B cell (primary cell): Measurements from ENCODE around the gene SLC5A5. TPM values are rescaled to one million over a fixed set of nuclear protein-coding genes. Genes with fewer than 3 reads are reported as not detected.

Experiments
- ATAC-seq: fragments of 200-7000 bp; cut with Tn5 transposase; one replicate; pipeline ENCODE4 v1.10.0; 2021; ENCODE audit warnings: low read depth, mild to moderate bottlenecking, moderate number of reproducible peaks, moderate library complexity
- CTCF ChIA-PET: fragments of 350-600 bp; sonication (Branson Sonifier 250); formaldehyde crosslinking; loops from one replicate; lab custom pipeline; 2021; ENCODE audit warnings: antibody characterized with exemption, inconsistent platforms; lab: Charles Lee
- POLR2A ChIA-PET: fragments of 350-600 bp; sonication (Branson Sonifier 250); formaldehyde crosslinking; loops from one replicate; lab custom pipeline; 2021; ENCODE audit warnings: antibody characterized with exemption; lab: Charles Lee
- DNase-seq: peaks from one replicate; pipeline ENCODE4 v3.0.0; 2013
- H2AFZ ChIP-seq: 2 replicates; pipeline ENCODE4 v1.6.1; 2012; ENCODE audit warnings: mild to moderate bottlenecking, low read depth, low read length; ENCODE audit not compliant: insufficient read depth, poor library complexity, severe bottlenecking
- H3K27ac ChIP-seq, 2 donors: 1 replicate in 1 of 2; 2 replicates in 1 of 2; pipeline ENCODE4 v1.5.1; 2012 to 2013; ENCODE audit warnings: low read length in 2 of 2, mild to moderate bottlenecking in 2 of 2, moderate library complexity in 1 of 2
- H3K27me3 ChIP-seq, 4 experiments: fragments of 200-600 bp in 1 of 4; sonication (generic) in 1 of 4; replicated peaks in 1 of 4; 1 replicate in 2 of 4; 2 replicates in 2 of 4; pipeline versions ENCODE4 v1.6.1 to v1.7.0; 2013 to 2016; ENCODE audit warnings: low read length in 3 of 4, mild to moderate bottlenecking in 2 of 4, mixed read lengths in 1 of 4, moderate library complexity in 1 of 4; ENCODE audit not compliant: insufficient read depth in 4 of 4, control insufficient read depth in 3 of 4; ENCODE audit errors: control extremely low read depth in 1 of 4
- H3K36me3 ChIP-seq, 2 experiments: replicated peaks in 1 of 2; 1 replicate in 1 of 2; 2 replicates in 1 of 2; pipeline versions ENCODE4 v1.6.1 to v1.7.1; 2013; ENCODE audit warnings: low read length in 1 of 2; ENCODE audit not compliant: insufficient read depth in 2 of 2, control insufficient read depth in 1 of 2; ENCODE audit errors: control extremely low read depth in 1 of 2, extremely low read depth in 1 of 2
- H3K4me1 ChIP-seq, 2 donors: fragments of 200-600 bp in 1 of 2; sonication (generic) in 1 of 2; 1 replicate in 1 of 2; 2 replicates in 1 of 2; pipeline versions ENCODE4 v1.5.1 to v1.6.1; 2013 to 2017; ENCODE audit warnings: low read length in 2 of 2; ENCODE audit not compliant: control insufficient read depth in 2 of 2, insufficient read depth in 2 of 2
- H3K4me2 ChIP-seq: replicated peaks from 2 replicates; pipeline ENCODE3; 2012; ENCODE audit warnings: mild to moderate bottlenecking, low read depth, low read length; ENCODE audit not compliant: poor library complexity, severe bottlenecking
- H3K4me3 ChIP-seq, 5 experiments: fragments of 200-600 bp in 1 of 5; sonication (generic) in 1 of 5; 1 replicate in 3 of 5; 2 replicates in 2 of 5; pipeline versions ENCODE4 v1.5.1 to v1.7.0; 2011 to 2016; ENCODE audit warnings: low read length in 4 of 5, mild to moderate bottlenecking in 4 of 5, low read depth in 2 of 5, control low read depth in 1 of 5, moderate library complexity in 1 of 5; ENCODE audit not compliant: insufficient read depth in 1 of 5; ENCODE audit errors: control extremely low read depth in 1 of 5, extremely low read depth in 1 of 5
- H3K79me2 ChIP-seq: fragments of 200-600 bp; sonication (generic); one replicate; pipeline ENCODE4 v1.6.0; 2016; ENCODE audit warnings: low read length; ENCODE audit not compliant: control insufficient read depth, insufficient read depth
- H3K9ac ChIP-seq: fragments of 200-600 bp; sonication (generic); 2 replicates; pipeline ENCODE4 v1.6.1; 2017; ENCODE audit warnings: mild to moderate bottlenecking, low read length, moderate library complexity
- H3K9me3 ChIP-seq, 3 donors: one replicate each; pipeline versions ENCODE4 v1.6.1 to v1.7.1; 2013; ENCODE audit warnings: low read length in 2 of 3; ENCODE audit not compliant: control insufficient read depth in 2 of 3, insufficient read depth in 1 of 3; ENCODE audit errors: control extremely low read depth in 1 of 3
- H4K20me1 ChIP-seq: 2 replicates; pipeline ENCODE4 v1.6.0; 2012; ENCODE audit warnings: mild to moderate bottlenecking, low read length; ENCODE audit not compliant: insufficient read depth, control insufficient read depth, poor library complexity, severe bottlenecking
- H3K27ac Mint-ChIP-seq: one replicate; pipeline ENCODE4 v1.8.0; 2021; ENCODE audit warnings: mixed read lengths
- H3K27me3 Mint-ChIP-seq: one replicate; pipeline ENCODE4 v1.8.0; 2021; ENCODE audit warnings: mixed read lengths
- H3K4me1 Mint-ChIP-seq: one replicate; pipeline ENCODE4 v1.8.0; 2021; ENCODE audit warnings: mixed read lengths
- H3K4me3 Mint-ChIP-seq: one replicate; pipeline ENCODE4 v1.8.0; 2021; ENCODE audit warnings: mixed read lengths
- H3K9me3 Mint-ChIP-seq: one replicate; pipeline ENCODE4 v1.8.0; 2022; ENCODE audit warnings: mixed read lengths; ENCODE audit not compliant: insufficient read depth
- EZH2 ChIP-seq: IDR thresholded peaks from 2 replicates; pipeline ENCODE4 v1.6.1; 2012; ENCODE audit warnings: borderline replicate concordance, low read depth, mild to moderate bottlenecking, moderate library complexity, low read length; ENCODE audit not compliant: insufficient read depth, poor library complexity, severe bottlenecking
- WGBS: methylation state at CpG from one replicate; pipeline ENCODE4 v1.1.5; 2013; ENCODE audit warnings: missing lambda C conversion rate; ENCODE audit not compliant: insufficient coverage; 5-methylcytosine and 5-hydroxymethylcytosine counted together
- intact Hi-C: fragments of 100-400 bp; cut with micrococcal nuclease; formaldehyde crosslinking; loops from one replicate; pipeline ENCODE4 v1.10.0; 2022
- polyA plus RNA-seq: library from polyadenylated mRNA; depleted of rRNA; stranded (reverse); fragments of >200 nt; gene quantifications from 2 replicates; pipeline ENCODE4 v1.2.3, GENCODE V29; 2012
- total RNA-seq, 2 donors: library from RNA; stranded (reverse); fragments of 120-200 nt in 1 of 2; gene quantifications; 1 replicate in 1 of 2; 2 replicates in 1 of 2; pipeline versions ENCODE4 v1.2.3 to v1.2.4, GENCODE V29; 2013 to 2022
- TF ChIP-seq, protein P1 (sequence below): fragments of 200-600 bp; IDR thresholded peaks from one replicate; pipeline ENCODE4 v1.8.0; 2022; ENCODE audit warnings: antibody characterized with exemption, mild to moderate bottlenecking

Gene SLC5A5
- total and polyA plus RNA-seq, 2 donors (not counting 1 experiment from before 2014, with no cell fraction given), result 0.07 to 0.40 TPM

DNA sequence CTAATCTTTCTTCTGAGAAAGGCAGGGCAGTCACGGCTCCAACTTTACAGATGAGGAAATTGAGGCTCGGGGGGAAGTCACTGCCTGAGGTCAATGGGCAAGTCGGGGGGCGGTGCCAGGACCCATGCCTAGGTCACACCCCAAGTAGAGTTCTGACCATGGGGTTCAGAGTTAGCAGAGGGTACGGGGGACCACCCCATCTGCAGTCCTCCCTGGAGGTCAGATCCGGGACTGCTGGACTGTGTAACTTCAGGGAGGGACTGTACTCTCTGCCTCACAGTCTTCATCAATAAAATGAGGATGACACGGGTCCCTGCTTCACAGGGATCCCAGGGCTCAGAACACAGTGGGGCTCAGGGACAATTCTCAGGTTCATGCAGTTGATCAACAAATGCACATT, 7.7 kb downstream of the SLC5A5 start:
- no peak for DNase-seq
- intact Hi-C loops, result no loop called here
- H3K4me2 ChIP-seq, result no peak overlapping the region
- H3K9ac ChIP-seq, result no peak overlapping the region
- H2AFZ ChIP-seq, result no peak overlapping the region
- no peaks in the 10 kb centered on the region for H3K27me3 ChIP-seq
- no peak overlapping the region for H3K4me3 Mint-ChIP-seq
- ChIA-PET CTCF (no interaction called here), POLR2A (no interaction called here)
- H3K36me3 ChIP-seq, result no peaks in the 10 kb centered on the region
- TF ChIP-seq, protein P1, sequence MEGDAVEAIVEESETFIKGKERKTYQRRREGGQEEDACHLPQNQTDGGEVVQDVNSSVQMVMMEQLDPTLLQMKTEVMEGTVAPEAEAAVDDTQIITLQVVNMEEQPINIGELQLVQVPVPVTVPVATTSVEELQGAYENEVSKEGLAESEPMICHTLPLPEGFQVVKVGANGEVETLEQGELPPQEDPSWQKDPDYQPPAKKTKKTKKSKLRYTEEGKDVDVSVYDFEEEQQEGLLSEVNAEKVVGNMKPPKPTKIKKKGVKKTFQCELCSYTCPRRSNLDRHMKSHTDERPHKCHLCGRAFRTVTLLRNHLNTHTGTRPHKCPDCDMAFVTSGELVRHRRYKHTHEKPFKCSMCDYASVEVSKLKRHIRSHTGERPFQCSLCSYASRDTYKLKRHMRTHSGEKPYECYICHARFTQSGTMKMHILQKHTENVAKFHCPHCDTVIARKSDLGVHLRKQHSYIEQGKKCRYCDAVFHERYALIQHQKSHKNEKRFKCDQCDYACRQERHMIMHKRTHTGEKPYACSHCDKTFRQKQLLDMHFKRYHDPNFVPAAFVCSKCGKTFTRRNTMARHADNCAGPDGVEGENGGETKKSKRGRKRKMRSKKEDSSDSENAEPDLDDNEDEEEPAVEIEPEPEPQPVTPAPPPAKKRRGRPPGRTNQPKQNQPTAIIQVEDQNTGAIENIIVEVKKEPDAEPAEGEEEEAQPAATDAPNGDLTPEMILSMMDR, result no peak
- TF ChIP-seq EZH2, result no peak
- H3K9me3 Mint-ChIP-seq, result no peaks in the 10 kb centered on the region
- no peak overlapping the region for H3K4me3 ChIP-seq
- no peaks in the 10 kb centered on the region for H3K79me2 ChIP-seq
- 97% methylated on average over 7 of the region's 7 CpGs for WGBS
- H3K9me3 ChIP-seq, result peaks cover 0 to 1% (median 0%) of the 10 kb centered on the region in 3 donors
- no peak for ATAC-seq
- H3K27ac Mint-ChIP-seq, result no peak overlapping the region
- H3K27me3 Mint-ChIP-seq, result no peaks in the 10 kb centered on the region
- H4K20me1 ChIP-seq, result no peaks in the 10 kb centered on the region
- H3K4me1 ChIP-seq, result peaks cover 13 to 15% of the 10 kb centered on the region in 2 donors
- H3K4me1 Mint-ChIP-seq, result peaks cover 11% of the 10 kb centered on the region
- no peak overlapping the region for H3K27ac ChIP-seq

DNA sequence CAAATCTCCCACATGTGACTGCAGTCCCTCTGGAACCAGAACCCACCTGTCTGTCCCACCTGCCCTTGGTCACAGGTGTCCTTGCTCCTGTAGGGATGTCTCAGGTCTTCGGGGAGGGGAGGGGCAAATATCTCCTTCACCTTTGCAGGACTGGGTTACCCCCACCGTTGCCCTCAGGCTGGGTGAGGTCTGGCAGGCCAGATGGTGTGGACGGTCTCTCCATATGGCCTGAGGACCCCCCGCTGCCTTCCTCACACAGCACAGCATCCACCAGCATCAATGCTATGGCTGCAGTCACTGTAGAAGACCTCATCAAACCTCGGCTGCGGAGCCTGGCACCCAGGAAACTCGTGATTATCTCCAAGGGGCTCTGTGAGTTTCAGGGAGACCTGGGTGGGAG, 10.0 kb downstream of the SLC5A5 start:
- ATAC-seq, result no peak
- no peak overlapping the region for H3K27ac Mint-ChIP-seq

More for the DNA sequence above, 10.0 kb downstream of the SLC5A5 start:
- Histone ChIP-seq H3K27ac (no peak overlapping the region), H3K36me3 (no peaks in the 10 kb centered on the region), H4K20me1 (no peaks in the 10 kb centered on the region), H3K9me3 (no peaks in the 10 kb centered on the region), H3K4me2 (no peak overlapping the region), H3K9ac (no peak overlapping the region), H3K79me2 (no peaks in the 10 kb centered on the region), H3K4me3 (no peak overlapping the region), H3K27me3 (no peaks in the 10 kb centered on the region), H3K4me1 (peaks cover 34 to 36% of the 10 kb centered on the region in 2 donors), H2AFZ (no peak overlapping the region)
- Mint-ChIP-seq H3K4me1 (peaks cover 20% of the 10 kb centered on the region), H3K27me3 (no peaks in the 10 kb centered on the region), H3K9me3 (no peaks in the 10 kb centered on the region), H3K4me3 (no peak overlapping the region)
- WGBS, result 83% methylated on average over 7 of the region's 7 CpGs
- intact Hi-C loops, result no loop called here
- no peak for TF ChIP-seq EZH2
- TF ChIP-seq, protein P1, result no peak
- no peak for DNase-seq
- ChIA-PET CTCF (interaction anchor here (0.6 kb wide), 1 partner anchor 179 kb away, joined by 3 read pairs; no protein-coding TSS in a partner anchor), POLR2A (no interaction called here)
